HFFc6 (cell line): ENCODE results near the gene ARFGEF2. TPM values are rescaled to one million over a fixed set of nuclear protein-coding genes. Genes with fewer than 3 reads are reported as not detected.

Source experiments
- DNase-seq: peaks from one replicate; pipeline ENCODE4 v3.0.0-alpha.2; 2018
- H3K27ac Mint-ChIP-seq: 2 replicates; pipeline ENCODE4 v1.8.0; 2020; ENCODE audit warnings: mild to moderate bottlenecking, mixed read lengths
- H3K27me3 Mint-ChIP-seq: 2 replicates; pipeline ENCODE4 v1.8.0; 2021; ENCODE audit warnings: mild to moderate bottlenecking, moderate library complexity, mixed read lengths; ENCODE audit not compliant: insufficient read depth
- H3K36me3 Mint-ChIP-seq: 2 replicates; pipeline ENCODE4 v1.8.0; 2021; ENCODE audit warnings: low read depth, mixed read lengths
- H3K4me1 Mint-ChIP-seq: 2 replicates; pipeline ENCODE4 v1.8.0; 2020; ENCODE audit warnings: low read depth, mixed read lengths
- H3K4me3 Mint-ChIP-seq: 2 replicates; pipeline ENCODE4 v1.8.0; 2020; ENCODE audit warnings: mild to moderate bottlenecking, moderate library complexity, mixed read lengths
- H3K9me3 Mint-ChIP-seq: 2 replicates; pipeline ENCODE4 v1.8.0; 2020; ENCODE audit warnings: mild to moderate bottlenecking, mixed read lengths
- total RNA-seq, 6 experiments: library from RNA; stranded (reverse); fragmentation: NEBNext Ultra II Directional; extraction: Animal tissue kit (Norgen Biotek cat#: 25700); gene quantifications; 2 replicates in 1 of 6; 3 replicates in 5 of 6; pipeline ENCODE4 v1.2.3, GENCODE V29; 2021
- TF ChIP-seq, protein P1 (sequence below): fragments of 200-600 bp; sonication (generic); IDR thresholded peaks from 2 replicates; pipeline ENCODE4 v1.5.0; 2021; ENCODE audit warnings: antibody characterized with exemption, mild to moderate bottlenecking

ARFGEF2 gene
- total RNA-seq, 6 experiments from 2014 or later: 25.4 to 28.3 (median 26.2) TPM

DNA sequence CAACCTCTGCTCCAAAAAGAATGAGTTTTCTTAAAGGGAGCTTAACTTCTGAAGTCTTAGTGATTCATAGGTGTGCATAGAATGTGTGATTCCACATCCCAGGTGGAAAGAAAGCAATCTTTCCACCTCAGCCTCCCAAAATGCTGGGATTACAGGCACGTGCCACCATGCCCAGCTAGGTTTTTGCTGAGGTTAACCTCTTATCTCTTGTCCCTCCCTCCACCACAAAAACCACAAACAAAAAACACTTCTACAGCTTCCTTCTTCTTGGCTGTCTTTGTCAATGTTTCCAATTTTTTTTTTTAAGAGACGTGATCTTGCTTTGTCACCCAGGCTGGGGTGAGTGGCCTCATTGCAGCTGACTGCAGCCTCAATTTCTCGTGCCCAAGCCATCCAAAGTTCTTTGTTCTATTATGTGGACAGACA is 116.5 kb downstream of the ARFGEF2 start:
- no peak overlapping the region for H3K27ac Mint-ChIP-seq
- no peak for DNase-seq
- TF ChIP-seq, protein P1, sequence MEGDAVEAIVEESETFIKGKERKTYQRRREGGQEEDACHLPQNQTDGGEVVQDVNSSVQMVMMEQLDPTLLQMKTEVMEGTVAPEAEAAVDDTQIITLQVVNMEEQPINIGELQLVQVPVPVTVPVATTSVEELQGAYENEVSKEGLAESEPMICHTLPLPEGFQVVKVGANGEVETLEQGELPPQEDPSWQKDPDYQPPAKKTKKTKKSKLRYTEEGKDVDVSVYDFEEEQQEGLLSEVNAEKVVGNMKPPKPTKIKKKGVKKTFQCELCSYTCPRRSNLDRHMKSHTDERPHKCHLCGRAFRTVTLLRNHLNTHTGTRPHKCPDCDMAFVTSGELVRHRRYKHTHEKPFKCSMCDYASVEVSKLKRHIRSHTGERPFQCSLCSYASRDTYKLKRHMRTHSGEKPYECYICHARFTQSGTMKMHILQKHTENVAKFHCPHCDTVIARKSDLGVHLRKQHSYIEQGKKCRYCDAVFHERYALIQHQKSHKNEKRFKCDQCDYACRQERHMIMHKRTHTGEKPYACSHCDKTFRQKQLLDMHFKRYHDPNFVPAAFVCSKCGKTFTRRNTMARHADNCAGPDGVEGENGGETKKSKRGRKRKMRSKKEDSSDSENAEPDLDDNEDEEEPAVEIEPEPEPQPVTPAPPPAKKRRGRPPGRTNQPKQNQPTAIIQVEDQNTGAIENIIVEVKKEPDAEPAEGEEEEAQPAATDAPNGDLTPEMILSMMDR: no peak
- H3K36me3 Mint-ChIP-seq: peaks cover 13% of the 10 kb centered on the region
- H3K27me3 Mint-ChIP-seq: no peaks in the 10 kb centered on the region
- no peaks in the 10 kb centered on the region for H3K9me3 Mint-ChIP-seq
- no peaks in the 10 kb centered on the region for H3K4me1 Mint-ChIP-seq
- no peak overlapping the region for H3K4me3 Mint-ChIP-seq

DNA sequence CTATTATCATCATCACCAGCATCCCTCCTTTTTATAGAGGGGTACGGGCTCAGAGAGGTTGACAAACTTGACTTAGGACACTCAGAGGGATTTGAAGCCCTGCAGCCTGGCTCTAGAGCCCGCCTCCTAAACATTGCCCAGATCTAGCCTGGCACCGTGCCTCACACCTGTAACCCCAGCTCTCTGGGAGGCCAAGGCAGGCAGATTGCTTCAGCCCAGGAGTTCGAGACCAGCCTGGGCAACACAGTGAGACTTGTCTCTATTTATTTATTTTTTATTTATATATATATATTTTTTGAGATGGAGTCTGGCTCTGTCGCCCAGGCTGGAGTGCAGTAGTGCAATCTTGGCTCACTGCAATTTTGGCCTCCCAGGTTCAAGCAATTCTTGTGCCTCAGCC is 118.3 kb downstream of the ARFGEF2 start:
- H3K27me3 Mint-ChIP-seq: no peaks in the 10 kb centered on the region

DNA sequence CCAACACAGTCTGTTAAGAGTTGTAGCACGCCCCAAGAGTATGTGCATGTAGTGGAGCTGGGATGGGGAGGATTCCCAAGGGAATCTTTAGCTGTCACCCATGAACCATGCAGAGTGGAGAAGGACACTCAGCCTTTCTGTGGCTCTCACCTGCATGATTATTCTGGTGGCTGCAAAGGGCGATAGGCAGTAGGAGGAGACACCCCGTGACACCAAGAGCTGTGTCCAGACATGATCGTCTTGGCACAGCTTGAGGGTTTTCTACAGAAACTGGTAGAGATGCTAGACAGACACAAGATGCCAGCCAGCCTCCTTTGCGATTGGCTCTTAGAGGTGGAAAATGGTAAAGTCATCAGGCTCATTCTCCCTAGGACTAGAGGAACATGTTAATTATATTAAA is 121.5 kb downstream of the ARFGEF2 start:
- H3K4me1 Mint-ChIP-seq: peaks cover 21% of the 10 kb centered on the region
- no peak overlapping the region for H3K4me3 Mint-ChIP-seq
- no peaks in the 10 kb centered on the region for H3K9me3 Mint-ChIP-seq
- no peak overlapping the region for H3K27ac Mint-ChIP-seq
- TF ChIP-seq, protein P1: no peak
- peaks cover 8% of the 10 kb centered on the region for H3K36me3 Mint-ChIP-seq
- H3K27me3 Mint-ChIP-seq: no peaks in the 10 kb centered on the region
- no peak for DNase-seq

More for the DNA sequence above, 118.3 kb downstream of the ARFGEF2 start:
- Mint-ChIP-seq H3K4me3 (no peak overlapping the region), H3K4me1 (no peaks in the 10 kb centered on the region), H3K9me3 (no peaks in the 10 kb centered on the region), H3K27ac (no peak overlapping the region), H3K36me3 (peaks cover 5% of the 10 kb centered on the region; the same call in 1 of the 2 replicates)
- TF ChIP-seq, protein P1: no peak
- DNase-seq: no peak

DNA sequence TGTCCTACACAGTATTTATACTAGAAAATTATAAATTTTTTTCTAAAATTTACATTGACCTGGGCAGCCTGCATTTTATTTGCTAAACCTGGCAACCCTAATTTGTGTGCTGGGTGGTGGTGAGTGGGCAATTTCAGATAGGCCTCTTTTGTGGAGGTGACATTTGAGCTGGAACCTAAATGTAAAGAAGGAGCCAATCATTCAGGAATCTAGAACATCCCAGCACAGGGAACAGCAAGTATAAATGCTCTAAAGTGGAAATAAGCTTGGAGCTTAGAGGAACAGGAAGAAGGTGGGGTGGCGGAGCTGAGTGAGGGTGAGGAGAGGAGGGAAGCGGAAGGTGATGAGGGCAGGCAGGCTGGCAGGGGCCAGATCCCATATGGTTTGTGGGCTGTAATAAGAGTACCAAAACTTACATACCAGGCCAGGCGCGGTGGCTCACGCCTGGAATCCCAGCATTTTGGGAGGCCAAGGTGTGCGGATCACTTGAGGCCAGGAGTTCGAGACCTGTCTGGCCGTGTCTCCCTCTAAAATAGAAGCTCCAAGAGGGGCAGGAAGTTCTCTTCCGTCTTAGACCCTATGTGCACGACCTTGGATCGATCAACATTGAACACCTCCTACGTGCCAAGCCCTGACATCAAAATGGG is 124.1 kb downstream of the ARFGEF2 start:
- Mint-ChIP-seq H3K4me1 (peaks cover 30% of the 10 kb centered on the region), H3K27me3 (no peaks in the 10 kb centered on the region), H3K9me3 (no peaks in the 10 kb centered on the region), H3K27ac (peak overlapping the region; percentile 98), H3K4me3 (peak overlapping the region; percentile 99), H3K36me3 (peaks cover 14% of the 10 kb centered on the region)
- TF ChIP-seq, protein P1: no peak
- no peak for DNase-seq

DNA sequence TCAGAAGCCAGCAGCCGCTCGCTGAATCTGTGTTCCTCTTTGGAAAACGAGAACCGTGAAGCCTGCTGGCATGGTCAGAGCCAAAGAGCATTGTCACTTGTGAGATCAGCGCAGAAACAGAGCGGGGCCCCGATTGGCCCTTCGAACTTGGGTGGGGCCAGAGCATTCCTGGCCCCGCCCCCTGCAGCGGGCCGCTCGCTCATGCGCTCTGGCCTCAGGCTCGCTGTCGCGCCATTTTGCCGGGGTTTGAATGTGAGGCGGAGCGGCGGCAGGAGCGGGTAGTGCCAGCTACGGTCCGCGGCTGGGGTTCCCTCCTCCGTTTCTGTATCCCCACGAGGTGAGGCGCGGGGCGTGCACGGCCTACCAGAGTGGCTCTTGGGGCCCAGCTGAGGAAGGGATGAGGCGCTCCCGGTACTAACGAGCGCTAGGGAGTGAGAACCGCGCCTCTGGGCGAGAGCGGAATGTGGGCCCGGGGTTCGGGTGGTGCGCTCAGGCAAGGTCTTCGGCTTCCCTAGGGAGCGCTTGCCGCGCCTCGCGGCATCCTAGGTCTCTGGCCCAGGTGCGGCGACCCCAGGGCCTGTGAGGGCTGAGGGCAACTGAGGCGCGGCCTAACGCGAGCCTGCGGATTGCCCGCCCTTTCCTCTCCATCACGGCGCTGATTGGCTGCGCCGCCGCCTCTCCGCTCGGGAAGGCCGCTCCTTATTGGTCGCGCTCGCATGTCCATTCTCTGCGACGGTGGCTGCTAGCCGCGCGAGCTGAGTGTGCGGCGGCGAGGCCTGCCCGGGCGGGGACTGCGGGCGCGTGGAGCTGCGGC is 124.8 kb downstream of the ARFGEF2 start, which contains the start of gene CSE1L:
CSE1L (plus strand) TSS at position 226 of the 814 bp plus-strand sequence. CDS start 12,152 bp downstream, outside the sequence.
- no peaks in the 10 kb centered on the region for H3K27me3 Mint-ChIP-seq
- peaks cover 30% of the 10 kb centered on the region for H3K4me1 Mint-ChIP-seq
- H3K4me3 Mint-ChIP-seq: peak within 1 kb of the TSS; percentile 99
- peak; percentile 93 for DNase-seq
- TF ChIP-seq, protein P1: no peak; the same call in 1 of the 2 replicates
- H3K36me3 Mint-ChIP-seq: peaks cover 18% of the 10 kb centered on the region
- H3K9me3 Mint-ChIP-seq: no peaks in the 10 kb centered on the region
- peak within 1 kb of the TSS; percentile 98 for H3K27ac Mint-ChIP-seq
